BE2C (cell line): Measurements from ENCODE around the gene ADAMTS12.

Experiments used
- DNase-seq: peaks from one replicate; pipeline ENCODE4 v3.0.0-alpha.2; 2020
- H3K27me3 ChIP-seq: fragments of 250-450 bp; sonication (Bioruptor Pico); 2 replicates; pipeline ENCODE4 v1.5.1; 2020; ENCODE audit warnings: mild to moderate bottlenecking
- H3K36me3 ChIP-seq: fragments of 250-450 bp; sonication (Bioruptor Pico); 2 replicates; pipeline ENCODE4 v1.5.1; 2020; ENCODE audit warnings: mild to moderate bottlenecking
- H3K4me1 ChIP-seq: fragments of 250-450 bp; sonication (Bioruptor Pico); 2 replicates; pipeline ENCODE4 v1.5.1; 2020
- H3K4me3 ChIP-seq: 2 replicates; pipeline ENCODE4 v1.5.1; 2011; ENCODE audit warnings: low read depth, low read length
- H3K9me3 ChIP-seq: fragments of 250-450 bp; sonication (Bioruptor Pico); 2 replicates; pipeline ENCODE4 v1.5.1; 2020
- CTCF ChIP-seq: IDR thresholded peaks from 2 replicates; pipeline ENCODE4 v1.5.1; 2012; ENCODE audit warnings: mild to moderate bottlenecking, low read depth, low read length

The ADAMTS12 gene

GRCh38 chr5:33763435-33763834 is 128.4 kb downstream of the ADAMTS12 start:
- no peaks in the 10 kb centered on the region; the same call in 1 of the 2 replicates for H3K9me3 ChIP-seq
- no peak overlapping the region for H3K4me3 ChIP-seq

GRCh38 chr5:33762859-33763258 is 128.9 kb downstream of the ADAMTS12 start:
- no peak for DNase-seq
- Histone ChIP-seq H3K27me3 (no peaks in the 10 kb centered on the region), H3K4me3 (no peak overlapping the region), H3K9me3 (no peaks in the 10 kb centered on the region; the same call in 1 of the 2 replicates), H3K4me1 (no peaks in the 10 kb centered on the region), H3K36me3 (no peaks in the 10 kb centered on the region)
- no peak for TF ChIP-seq CTCF

More at GRCh38 chr5:33763435-33763834, 128.4 kb downstream of the ADAMTS12 start:
- DNase-seq, result no peak
- H3K4me1 ChIP-seq, result no peaks in the 10 kb centered on the region
- TF ChIP-seq CTCF, result no peak
- H3K27me3 ChIP-seq, result no peaks in the 10 kb centered on the region
- no peaks in the 10 kb centered on the region for H3K36me3 ChIP-seq

- no peaks in the 10 kb centered on the region; the same call in 1 of the 2 replicates for H3K9me3 ChIP-seq
- no peaks in the 10 kb centered on the region for H3K27me3 ChIP-seq
- H3K4me1 ChIP-seq, result no peaks in the 10 kb centered on the region
- H3K4me3 ChIP-seq, result no peak overlapping the region
- no peak for TF ChIP-seq CTCF
- no peak for DNase-seq
- no peaks in the 10 kb centered on the region for H3K36me3 ChIP-seq
These were observed 130.7 kb downstream of the ADAMTS12 start for GRCh38 chr5:33761139-33761538.

GRCh38 chr5:33758737-33759136 is 133.1 kb downstream of the ADAMTS12 start:
- DNase-seq, result no peak
- no peaks in the 10 kb centered on the region for H3K27me3 ChIP-seq
- TF ChIP-seq CTCF, result no peak
- H3K9me3 ChIP-seq, result no peaks in the 10 kb centered on the region; the same call in 1 of the 2 replicates
- no peaks in the 10 kb centered on the region for H3K4me1 ChIP-seq
- no peaks in the 10 kb centered on the region for H3K36me3 ChIP-seq
- H3K4me3 ChIP-seq, result no peak overlapping the region

GRCh38 chr5:33756491-33756890 is 135.3 kb downstream of the ADAMTS12 start:
- DNase-seq, result no peak
- no peak for TF ChIP-seq CTCF
- H3K4me1 ChIP-seq, result no peaks in the 10 kb centered on the region; the same call in 1 of the 2 replicates
- H3K27me3 ChIP-seq, result no peaks in the 10 kb centered on the region
- H3K9me3 ChIP-seq, result no peaks in the 10 kb centered on the region; the same call in 1 of the 2 replicates
- no peak overlapping the region for H3K4me3 ChIP-seq
- no peaks in the 10 kb centered on the region for H3K36me3 ChIP-seq

GRCh38 chr5:33755231-33755630 is 136.6 kb downstream of the ADAMTS12 start:
- no peak for DNase-seq
- TF ChIP-seq CTCF, result no peak
- Histone ChIP-seq H3K4me1 (no peaks in the 10 kb centered on the region; the same call in 1 of the 2 replicates), H3K27me3 (no peaks in the 10 kb centered on the region; the same call in 1 of the 2 replicates), H3K4me3 (no peak overlapping the region), H3K9me3 (no peaks in the 10 kb centered on the region; the same call in 1 of the 2 replicates), H3K36me3 (no peaks in the 10 kb centered on the region)
